ENCODE results near the gene RPS25.
"Not testable (repeated sequence)": the region's sequence is repeated elsewhere in the genome, so short reads cannot be mapped to it uniquely, and the experiment has no call there.

Gene RPS25

GRCh38 chr11:119049081-119049480, 30.9 kb upstream of the RPS25 start:
- TF ChIP-seq CTCF (IDR thresholded peaks at IDR 0.05; ENCODE audit: low read depth, low read length), result no peak
- H3K4me3 ChIP-seq (replicated peaks in 1 of 2; ENCODE audit: low read depth in 2 of 2, low read length in 2 of 2), result no peak overlapping the region
- DNase-seq (ENCODE audit: low read depth in 2 of 2), result no peak

- DNase-seq (ENCODE audit: low read depth in 2 of 2), result no peak
- no peak for TF ChIP-seq CTCF (IDR thresholded peaks at IDR 0.05; ENCODE audit: low read depth, low read length)
- no peak overlapping the region for H3K4me3 ChIP-seq (replicated peaks in 1 of 2; ENCODE audit: low read depth in 2 of 2, low read length in 2 of 2)
These were observed 30.5 kb upstream of the RPS25 start for GRCh38 chr11:119048644-119049043.

- TF ChIP-seq CTCF (IDR thresholded peaks at IDR 0.05; ENCODE audit: low read depth, low read length), result no peak
- DNase-seq (ENCODE audit: low read depth in 2 of 2), result no peak
- H3K4me3 ChIP-seq (replicated peaks in 1 of 2; ENCODE audit: low read depth in 2 of 2, low read length in 2 of 2), result no peak overlapping the region
These were observed 29.1 kb upstream of the RPS25 start for GRCh38 chr11:119047205-119047604.

- H3K4me3 ChIP-seq (replicated peaks in 1 of 2; ENCODE audit: low read depth in 2 of 2, low read length in 2 of 2), result no peak overlapping the region
- DNase-seq (ENCODE audit: low read depth in 2 of 2), result no peak
- no peak for TF ChIP-seq CTCF (IDR thresholded peaks at IDR 0.05; ENCODE audit: low read depth, low read length)
These were observed 28.3 kb upstream of the RPS25 start for GRCh38 chr11:119046489-119046888.

- no peak overlapping the region for H3K4me3 ChIP-seq (replicated peaks in 1 of 2; ENCODE audit: low read depth in 2 of 2, low read length in 2 of 2)
- no peak for DNase-seq (ENCODE audit: low read depth in 2 of 2)
- TF ChIP-seq CTCF (IDR thresholded peaks at IDR 0.05; ENCODE audit: low read depth, low read length), result peak; percentile 8
These were observed 26.6 kb upstream of the RPS25 start for GRCh38 chr11:119044708-119045107.

- H3K4me3 ChIP-seq (replicated peaks in 1 of 2; ENCODE audit: low read depth in 2 of 2, low read length in 2 of 2), result no peak overlapping the region
- no peak for DNase-seq (ENCODE audit: low read depth in 2 of 2)
- no peak for TF ChIP-seq CTCF (IDR thresholded peaks at IDR 0.05; ENCODE audit: low read depth, low read length)
These were observed 24.8 kb upstream of the RPS25 start for GRCh38 chr11:119042927-119043326.

GRCh38 chr11:119041821-119042514, 23.8 kb upstream of the RPS25 start:
- TF ChIP-seq CTCF (IDR thresholded peaks at IDR 0.05; ENCODE audit: low read depth, low read length), result no peak
- H3K4me3 ChIP-seq (replicated peaks in 1 of 2; ENCODE audit: low read depth in 2 of 2, low read length in 2 of 2), result no peak overlapping the region
- DNase-seq (ENCODE audit: low read depth in 2 of 2), result peak in 1 of 2 donors; percentile 29

- H3K4me3 ChIP-seq (replicated peaks in 1 of 2; ENCODE audit: low read depth in 2 of 2, low read length in 2 of 2); DNase-seq (ENCODE audit: low read depth in 2 of 2): not testable (repeated sequence)
These were observed 21.3 kb upstream of the RPS25 start for GRCh38 chr11:119039471-119039870.
